Right cardiac atrium (tissue), 5 donors: ENCODE data around the gene SLC39A11. TPM values are rescaled to one million over a fixed set of nuclear protein-coding genes. Genes with fewer than 3 reads are reported as not detected.

Experiments
- ATAC-seq, 2 donors: fragments of 200-7000 bp; cut with Tn5 transposase; one replicate each; pipeline versions ENCODE4 v1.8.0 to v1.9.1; 2020; ENCODE audit warnings: moderate library complexity in 2 of 2, mild to moderate bottlenecking in 1 of 2
- DNase-seq, 3 donors: peaks; one replicate each; pipeline ENCODE4 v3.0.0-alpha.2; 2020
- H3K27ac ChIP-seq: one replicate; pipeline ENCODE4 v1.5.1; 2013; ENCODE audit warnings: mild to moderate bottlenecking, low read length, control low read depth, moderate library complexity
- H3K27me3 ChIP-seq: one replicate; pipeline ENCODE4 v1.6.1; 2013; ENCODE audit not compliant: control insufficient read depth, insufficient read depth
- H3K4me1 ChIP-seq: one replicate; pipeline ENCODE4 v1.6.1; 2013; ENCODE audit warnings: low read length; ENCODE audit not compliant: control insufficient read depth, insufficient read depth
- H3K4me3 ChIP-seq: one replicate; pipeline ENCODE4 v1.5.1; 2013; ENCODE audit warnings: low read length, control low read depth
- H3K9me3 ChIP-seq: one replicate; pipeline ENCODE4 v1.6.1; 2013; ENCODE audit warnings: low read length; ENCODE audit not compliant: control insufficient read depth
- WGBS: extraction: QIAGEN DNeasy Blood & Tissue Kit; methylation state at CpG from one replicate; pipeline ENCODE4 v1.1.7; 2013; 5-methylcytosine and 5-hydroxymethylcytosine counted together
- intact Hi-C, 4 donors: fragments of 100-400 bp; cut with DNase I; formaldehyde crosslinking; loops; one replicate each; pipeline versions ENCODE4 v1.11.0 to v1.14.0; 2022 to 2023
- polyA plus RNA-seq: library from polyadenylated mRNA; stranded (reverse); fragments of 200-250 nt; gene quantifications from one replicate; pipeline ENCODE4 v1.2.3, GENCODE V29; 2013
- total RNA-seq, 4 donors: library from RNA; stranded (reverse); fragmentation: NEBNext Ultra II Directional; extraction: Animal tissue kit (Norgen Biotek cat#: 25700); gene quantifications; one replicate each; pipeline ENCODE4 v1.2.1, GENCODE V29; 2021
- donor health status: healthy with polysubstance abuse.
- donor health status: DM: no; HTN: yes; CAD: no.
- donor health status: DM: no; HTN: no; CAD: no.
- donor health status: DM: no; HTN: yes; CAD: no; lungs with severe emphysema.
- donor health status: DM: yes; HTN: yes; CAD: no.

SLC39A11 gene
- total and polyA plus RNA-seq, 5 donors = 3.2 to 12.6 (median 9.9) TPM

- H3K9me3 ChIP-seq = no peaks in the 10 kb centered on the region
- 89% methylated on average over 11 of the region's 11 CpGs for WGBS
- no peak overlapping the region for H3K27ac ChIP-seq
- no peaks in the 10 kb centered on the region for H3K4me1 ChIP-seq
- ATAC-seq (no peak), DNase-seq (no peak)
- intact Hi-C loops = no loop called here
- H3K4me3 ChIP-seq = no peak overlapping the region
- no peaks in the 10 kb centered on the region for H3K27me3 ChIP-seq
These were observed 228.8 kb downstream of the SLC39A11 start for GRCh38 chr17:72863526-72864211.

- WGBS = 67% methylated on average over 7 of the region's 7 CpGs
These were observed 230.1 kb downstream of the SLC39A11 start for GRCh38 chr17:72862276-72862999.

GRCh38 chr17:72861811-72862210 is 230.7 kb downstream of the SLC39A11 start:
- no peak overlapping the region for H3K27ac ChIP-seq
- H3K4me1 ChIP-seq = no peaks in the 10 kb centered on the region
- H3K27me3 ChIP-seq = no peaks in the 10 kb centered on the region
- no peak overlapping the region for H3K4me3 ChIP-seq
- no peaks in the 10 kb centered on the region for H3K9me3 ChIP-seq
- ATAC-seq (no peak), DNase-seq (no peak)
- intact Hi-C loops = no loop called here

More at GRCh38 chr17:72862276-72862999, 230.1 kb downstream of the SLC39A11 start:
- DNase-seq (no peak), ATAC-seq (no peak)
- no peaks in the 10 kb centered on the region for H3K4me1 ChIP-seq
- no peak overlapping the region for H3K4me3 ChIP-seq
- H3K9me3 ChIP-seq = no peaks in the 10 kb centered on the region
- no peak overlapping the region for H3K27ac ChIP-seq
- H3K27me3 ChIP-seq = no peaks in the 10 kb centered on the region
- intact Hi-C loops = no loop called here

- intact Hi-C loops = no loop called here
- 91% methylated on average over 5 of the region's 5 CpGs for WGBS
- Histone ChIP-seq H3K27me3 (no peaks in the 10 kb centered on the region), H3K9me3 (no peaks in the 10 kb centered on the region), H3K27ac (no peak overlapping the region), H3K4me1 (no peaks in the 10 kb centered on the region), H3K4me3 (no peak overlapping the region)
- DNase-seq (no peak), ATAC-seq (no peak)
These were observed 231.7 kb downstream of the SLC39A11 start for GRCh38 chr17:72860778-72861177.

- intact Hi-C loops = no loop called here
These were observed 233.5 kb downstream of the SLC39A11 start for GRCh38 chr17:72858826-72859495.

GRCh38 chr17:72853440-72854415 is 238.8 kb downstream of the SLC39A11 start:
- no peak overlapping the region for H3K4me3 ChIP-seq
- DNase-seq (no peak), ATAC-seq (no peak)
- H3K9me3 ChIP-seq = no peaks in the 10 kb centered on the region
- H3K27me3 ChIP-seq = no peaks in the 10 kb centered on the region
- 67% methylated on average over 17 of the region's 17 CpGs for WGBS
- H3K4me1 ChIP-seq = no peaks in the 10 kb centered on the region
- intact Hi-C loops = no loop called here
- H3K27ac ChIP-seq = no peak overlapping the region

More at GRCh38 chr17:72858826-72859495, 233.5 kb downstream of the SLC39A11 start:
- DNase-seq (no peak), ATAC-seq (no peak)
- Histone ChIP-seq H3K27ac (no peak overlapping the region), H3K27me3 (no peaks in the 10 kb centered on the region), H3K9me3 (no peaks in the 10 kb centered on the region), H3K4me3 (no peak overlapping the region), H3K4me1 (no peaks in the 10 kb centered on the region)

- no peaks in the 10 kb centered on the region for H3K4me1 ChIP-seq
- 93% methylated on average over 5 of the region's 5 CpGs for WGBS
- intact Hi-C loops = no loop called here
- H3K27me3 ChIP-seq = no peaks in the 10 kb centered on the region
- H3K27ac ChIP-seq = no peak overlapping the region
- H3K9me3 ChIP-seq = no peaks in the 10 kb centered on the region
- H3K4me3 ChIP-seq = no peak overlapping the region
- ATAC-seq (no peak), DNase-seq (no peak)
These were observed 240.1 kb downstream of the SLC39A11 start for GRCh38 chr17:72852277-72852938.

- Histone ChIP-seq H3K4me1 (no peaks in the 10 kb centered on the region), H3K9me3 (no peaks in the 10 kb centered on the region), H3K27me3 (no peaks in the 10 kb centered on the region), H3K27ac (no peak overlapping the region), H3K4me3 (no peak overlapping the region)
- no peak for ATAC-seq
- DNase-seq = no peak
- intact Hi-C loops = no loop called here
- WGBS = 90% methylated on average over 10 of the region's 10 CpGs
These were observed 241.9 kb downstream of the SLC39A11 start for GRCh38 chr17:72850410-72851118.

- DNase-seq (no peak), ATAC-seq (no peak)
- Histone ChIP-seq H3K4me3 (no peak overlapping the region), H3K27me3 (no peaks in the 10 kb centered on the region), H3K9me3 (no peaks in the 10 kb centered on the region), H3K4me1 (no peaks in the 10 kb centered on the region), H3K27ac (no peak overlapping the region)
- WGBS = 98% methylated on average over 1 of the region's 1 CpG
- intact Hi-C loops = no loop called here
These were observed 246.1 kb downstream of the SLC39A11 start for GRCh38 chr17:72846399-72846798.

- no peak for ATAC-seq
- H3K9me3 ChIP-seq = no peaks in the 10 kb centered on the region
- WGBS = 91% methylated on average over 6 of the region's 6 CpGs
- H3K27ac ChIP-seq = no peak overlapping the region
- H3K4me3 ChIP-seq = no peak overlapping the region
- no peak for DNase-seq
- H3K27me3 ChIP-seq = no peaks in the 10 kb centered on the region
- intact Hi-C loops = no loop called here
- no peaks in the 10 kb centered on the region for H3K4me1 ChIP-seq
These were observed 248.9 kb downstream of the SLC39A11 start for GRCh38 chr17:72843591-72843990.
